ENCODE measurements around the gene PSD2. TPM values are rescaled to one million over a fixed set of nuclear protein-coding genes. Genes with fewer than 3 reads are reported as not detected.

PSD2 gene
- polyA plus RNA-seq, 1 donor, result 0.31 TPM

DNA sequence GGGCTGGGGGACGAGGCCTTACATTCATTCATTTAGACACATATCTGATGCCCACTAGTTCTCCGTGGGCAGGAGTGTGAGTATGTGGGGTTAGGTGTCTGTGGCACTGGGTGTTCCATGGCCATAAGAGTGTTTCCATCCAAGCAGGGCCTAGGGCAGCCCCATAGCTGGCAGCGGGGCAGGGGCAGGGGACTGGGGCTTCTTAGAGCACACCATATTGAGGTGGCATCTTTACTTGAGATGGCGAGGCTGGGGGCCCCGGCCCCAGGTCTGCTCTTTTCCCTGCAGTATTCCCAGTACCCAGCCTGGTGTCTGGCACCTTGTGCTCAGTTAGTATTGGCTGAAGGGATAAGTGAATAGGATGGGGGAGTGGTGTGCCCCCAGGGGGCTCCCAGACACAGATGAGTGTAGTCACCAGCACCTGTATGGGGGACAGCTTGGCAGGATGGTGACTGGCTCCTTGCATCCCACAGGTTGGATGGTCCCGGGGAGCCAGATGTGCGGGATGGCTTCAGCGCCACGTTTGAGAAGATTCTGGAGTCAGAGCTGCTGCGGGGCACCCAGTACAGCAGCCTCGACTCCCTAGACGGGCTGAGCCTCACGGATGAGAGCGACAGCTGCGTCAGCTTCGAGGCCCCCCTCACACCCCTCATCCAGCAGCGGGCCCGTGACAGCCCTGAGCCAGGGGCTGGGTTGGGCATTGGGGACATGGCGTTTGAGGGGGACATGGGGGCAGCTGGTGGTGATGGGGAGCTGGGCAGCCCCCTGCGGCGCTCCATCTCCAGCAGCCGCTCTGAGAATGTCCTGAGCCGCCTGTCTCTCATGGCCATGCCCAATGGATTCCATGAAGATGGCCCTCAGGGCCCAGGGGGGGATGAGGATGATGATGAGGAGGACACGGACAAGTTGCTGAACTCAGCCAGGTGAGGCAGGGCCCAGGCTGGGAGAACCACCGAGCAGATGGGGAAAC is 17.5 kb downstream of the PSD2 start:
- DNase-seq, result no peak

DNA sequence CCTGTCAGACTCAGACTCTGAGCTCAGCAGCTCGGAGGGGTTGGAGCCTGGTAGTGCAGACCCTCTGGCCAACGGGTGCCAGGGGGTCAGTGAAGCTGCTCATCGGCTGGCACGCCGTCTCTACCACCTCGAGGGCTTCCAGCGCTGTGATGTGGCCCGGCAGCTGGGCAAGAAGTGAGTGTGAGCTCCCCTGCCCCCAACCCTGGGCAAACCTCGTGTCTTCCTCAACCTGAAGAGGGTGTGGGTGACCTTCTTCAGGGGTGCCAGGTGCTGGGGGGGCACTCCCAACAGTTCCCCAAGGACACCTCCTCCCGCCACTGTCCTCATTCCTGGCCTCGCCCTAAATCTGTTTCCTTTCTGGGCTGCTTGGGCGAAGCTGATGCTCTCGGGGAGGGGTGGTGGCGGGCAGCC is 18.6 kb downstream of the PSD2 start:
- DNase-seq, result no peak

DNA sequence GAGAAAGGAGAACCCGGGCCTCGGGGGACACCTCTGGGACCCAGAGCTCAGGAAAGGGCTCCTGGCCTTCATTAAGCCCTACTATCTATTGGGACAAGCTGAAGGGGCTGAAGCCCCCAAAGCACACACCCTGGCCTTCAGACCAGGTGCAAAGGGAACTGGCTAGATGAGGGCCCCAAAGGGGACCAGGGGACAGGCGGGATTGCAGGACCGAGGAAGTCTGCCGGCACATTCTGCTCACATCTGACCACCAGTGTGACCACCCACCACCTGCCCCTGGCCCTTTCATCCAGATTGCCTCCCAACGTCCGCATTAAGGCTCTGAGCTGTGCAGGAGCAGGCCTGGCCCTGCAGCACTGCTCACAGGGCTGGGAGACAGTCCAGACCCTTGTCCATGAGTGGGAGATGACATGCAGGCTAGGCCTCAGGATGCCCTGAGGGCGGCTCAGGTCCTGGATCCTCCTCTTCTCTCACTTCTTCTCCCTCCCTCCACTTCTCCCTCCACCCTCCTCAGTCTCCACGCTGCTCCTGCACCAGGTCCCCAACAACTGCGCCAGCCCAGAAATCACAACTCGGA is 19.2 kb downstream of the PSD2 start:
- DNase-seq, result no peak

DNA sequence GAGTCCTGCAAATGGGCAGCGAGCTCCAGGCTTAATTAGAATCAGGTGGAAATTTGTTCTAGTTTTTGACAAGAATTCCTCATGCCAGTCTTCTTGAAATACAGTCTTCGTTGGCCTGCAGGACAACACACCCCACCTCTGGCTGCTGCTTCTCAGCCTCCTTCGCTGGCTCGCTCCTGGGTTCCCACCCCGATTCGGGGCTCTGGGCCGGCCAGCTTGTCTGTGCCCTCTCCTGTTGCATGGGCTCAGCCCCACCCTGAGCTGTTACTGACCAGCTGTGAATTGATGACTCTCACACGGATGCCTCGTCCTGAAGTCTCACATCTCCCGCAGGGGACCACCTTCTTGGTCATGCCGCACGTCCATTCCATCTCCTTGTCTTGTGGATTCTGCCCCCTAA is 21.0 kb downstream of the PSD2 start:
- DNase-seq, result no peak

DNA sequence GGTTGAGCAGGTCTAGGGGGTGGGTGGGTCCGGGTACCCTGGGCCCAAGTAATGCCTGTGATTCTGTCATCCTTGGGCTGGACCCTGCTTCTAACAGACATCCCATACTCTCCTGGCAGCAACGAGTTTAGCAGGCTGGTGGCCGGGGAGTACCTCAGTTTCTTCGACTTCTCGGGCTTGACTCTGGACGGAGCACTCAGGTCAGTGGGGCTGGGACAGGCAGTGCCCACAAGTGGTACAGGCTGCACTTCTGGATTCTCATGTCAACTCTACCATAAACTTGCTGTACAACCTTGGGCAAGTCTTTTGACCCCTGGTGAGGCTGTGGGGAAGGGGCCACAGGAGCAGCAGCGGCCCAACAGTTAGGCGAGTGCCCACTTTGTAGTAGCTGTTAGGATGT is 21.8 kb downstream of the PSD2 start:
- no peak for DNase-seq

DNA sequence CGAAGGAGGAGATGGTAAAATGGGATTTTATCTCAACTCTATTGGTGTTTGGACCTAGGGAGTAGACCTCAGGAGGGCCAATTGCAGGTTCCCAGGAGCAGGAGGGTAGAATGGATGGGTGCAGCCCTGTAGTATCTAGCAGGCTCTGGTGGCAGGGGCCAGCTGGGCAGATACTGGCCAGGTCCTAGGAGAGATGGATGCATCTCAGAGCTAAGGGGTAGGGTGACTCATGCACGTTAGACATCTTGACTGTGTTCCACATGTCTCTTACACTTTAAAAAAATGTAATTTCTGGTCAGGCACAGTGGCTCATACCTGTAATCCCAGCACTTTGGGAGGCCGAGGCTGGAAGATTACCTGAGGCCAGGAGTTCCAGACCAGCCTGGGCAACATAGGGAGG is 22.4 kb downstream of the PSD2 start:
- no peak for DNase-seq

DNA sequence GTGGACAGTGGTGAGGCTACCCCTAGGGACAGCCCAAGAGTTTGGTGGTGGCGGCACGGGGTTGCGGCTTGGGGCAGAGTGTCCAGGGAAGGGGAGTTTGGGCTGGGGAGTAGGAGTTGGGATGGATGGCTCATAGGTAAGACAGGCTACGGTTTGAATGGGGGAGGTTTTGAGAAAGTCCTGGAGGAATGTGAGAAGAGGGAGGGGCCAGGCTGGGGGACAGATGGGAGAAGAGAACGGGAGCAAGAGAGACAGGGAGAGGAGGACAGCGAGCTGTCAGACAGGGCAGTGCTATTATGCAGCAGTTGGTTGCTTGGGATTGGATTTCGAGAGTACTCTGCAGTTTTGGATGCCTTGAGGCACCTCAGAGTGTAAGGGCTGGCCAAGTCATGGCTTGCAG is 24.5 kb downstream of the PSD2 start:
- no peak for DNase-seq

DNA sequence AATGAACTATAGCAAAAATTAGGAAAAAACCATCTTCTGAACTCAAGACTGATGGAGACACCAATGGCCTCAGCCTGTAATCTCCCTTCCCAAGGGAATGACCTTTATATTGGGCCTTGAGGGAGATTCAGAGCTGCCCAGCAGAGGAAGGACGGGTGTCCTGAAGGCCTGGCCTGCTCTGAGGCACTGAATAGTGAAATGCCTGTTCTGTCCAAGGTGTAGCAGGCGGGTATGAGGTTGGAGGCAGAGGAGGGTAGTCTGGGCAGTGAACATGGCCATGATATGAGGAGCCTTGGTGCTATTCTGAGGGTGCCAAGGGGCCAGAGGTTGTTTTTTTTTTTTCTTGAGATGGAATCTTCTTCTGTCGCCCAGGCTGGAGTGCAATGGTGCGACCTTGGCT is 25.0 kb downstream of the PSD2 start:
- DNase-seq, result no peak

DNA sequence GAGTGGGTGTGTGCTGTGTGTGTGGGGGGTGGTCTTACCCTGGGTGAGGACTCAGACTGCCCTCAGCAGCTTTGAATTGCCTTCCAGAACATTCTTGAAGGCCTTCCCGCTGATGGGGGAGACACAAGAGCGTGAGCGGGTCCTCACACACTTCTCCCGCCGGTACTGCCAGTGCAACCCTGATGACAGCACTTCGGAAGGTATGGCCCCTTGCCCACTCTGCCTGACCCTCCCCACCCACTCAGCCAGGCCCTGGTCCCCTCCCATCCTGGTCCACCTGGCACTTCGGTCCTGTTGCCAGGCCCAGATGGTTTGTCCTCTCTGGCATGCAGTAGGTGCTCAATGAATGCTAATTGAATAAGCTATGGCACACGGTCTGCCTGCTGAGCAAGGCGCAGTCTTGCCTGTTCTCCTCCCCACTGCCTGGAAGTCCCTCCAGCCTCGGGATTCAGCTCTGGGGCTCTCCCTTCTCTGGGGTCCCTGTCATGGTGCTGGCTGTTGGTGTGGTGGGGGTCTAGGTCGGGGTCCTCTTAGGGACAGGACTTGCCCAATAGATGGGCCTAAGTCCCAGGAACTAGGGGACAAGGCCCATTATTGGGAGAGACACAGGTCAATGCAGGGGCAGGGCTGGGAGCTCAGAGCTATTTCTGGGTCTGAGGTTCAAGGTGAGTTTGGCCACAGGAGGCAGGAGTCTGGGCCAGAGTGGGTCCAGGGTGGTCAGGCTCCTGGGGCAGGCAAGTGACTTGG is 26.4 kb downstream of the PSD2 start:
- no peak for DNase-seq

DNA sequence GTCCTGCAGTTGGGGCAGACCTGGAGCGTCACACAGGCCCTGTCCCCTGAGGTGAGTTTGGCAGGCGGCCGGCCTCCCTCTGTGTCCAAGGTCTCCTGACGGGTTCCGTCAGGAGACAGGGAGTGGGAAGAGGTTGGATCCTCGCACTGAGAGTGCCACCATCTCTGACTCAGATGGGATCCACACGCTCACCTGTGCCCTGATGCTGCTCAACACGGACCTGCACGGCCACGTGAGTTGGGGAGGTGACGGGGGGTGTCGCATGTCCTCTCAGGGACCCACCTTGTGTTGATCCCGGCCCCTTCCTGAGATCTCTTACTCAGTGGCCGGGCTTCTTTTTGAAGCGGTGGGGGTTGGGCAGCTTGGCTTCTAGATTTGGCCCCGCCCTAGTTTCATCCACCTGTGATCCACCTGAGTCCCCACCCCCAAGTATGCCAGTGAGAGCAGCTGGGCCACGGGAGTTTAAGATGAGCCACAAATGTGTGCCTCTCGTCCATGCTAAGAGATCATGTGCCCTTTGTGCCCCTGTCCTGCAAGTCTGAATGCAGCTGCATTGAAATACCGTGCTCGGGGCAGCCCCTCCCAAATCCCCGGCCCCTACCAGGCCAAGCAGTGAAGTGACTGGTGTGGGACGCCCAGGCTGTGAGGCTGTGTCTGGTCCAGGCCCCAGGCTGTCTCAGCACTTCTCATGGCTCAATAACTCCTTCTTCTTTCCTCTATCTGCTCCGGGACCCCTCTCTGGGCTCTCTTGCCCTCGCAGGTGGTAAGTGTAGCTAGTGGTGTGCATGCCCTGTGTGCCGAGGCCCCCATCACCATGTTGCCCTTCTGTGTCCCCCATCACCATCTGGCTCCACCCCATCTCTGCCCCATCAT is 27.2 kb downstream of the PSD2 start:
- DNase-seq, result no peak

DNA sequence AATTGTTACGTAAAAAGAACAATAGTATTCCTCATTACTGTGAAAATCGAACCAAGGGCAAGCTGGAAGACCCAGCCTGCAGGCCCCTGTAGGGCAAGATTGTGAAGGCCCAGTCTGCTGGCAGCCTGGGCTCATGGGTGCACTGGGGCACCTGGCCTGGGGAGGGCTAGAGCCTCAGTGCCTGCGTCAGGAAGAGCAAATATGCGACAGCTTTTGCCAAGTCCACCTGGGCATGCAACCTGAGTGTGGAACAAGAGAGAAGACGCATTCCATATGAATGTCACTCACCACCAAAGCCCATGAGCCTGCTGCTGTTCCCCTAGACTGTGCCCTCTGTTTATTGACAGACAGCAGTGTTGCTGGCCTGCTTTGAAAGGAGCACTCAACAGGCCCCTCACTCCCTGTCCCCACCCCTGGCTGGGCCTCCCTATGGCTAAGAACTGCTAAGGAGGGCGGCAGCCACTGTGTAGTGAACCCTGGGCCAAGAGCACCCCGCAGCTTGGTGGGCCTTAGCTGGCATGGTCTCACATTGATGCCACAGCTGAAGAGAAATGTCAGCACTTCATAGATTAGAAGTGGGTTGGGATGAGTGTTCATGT is 28.2 kb downstream of the PSD2 start:
- DNase-seq, result no peak

DNA sequence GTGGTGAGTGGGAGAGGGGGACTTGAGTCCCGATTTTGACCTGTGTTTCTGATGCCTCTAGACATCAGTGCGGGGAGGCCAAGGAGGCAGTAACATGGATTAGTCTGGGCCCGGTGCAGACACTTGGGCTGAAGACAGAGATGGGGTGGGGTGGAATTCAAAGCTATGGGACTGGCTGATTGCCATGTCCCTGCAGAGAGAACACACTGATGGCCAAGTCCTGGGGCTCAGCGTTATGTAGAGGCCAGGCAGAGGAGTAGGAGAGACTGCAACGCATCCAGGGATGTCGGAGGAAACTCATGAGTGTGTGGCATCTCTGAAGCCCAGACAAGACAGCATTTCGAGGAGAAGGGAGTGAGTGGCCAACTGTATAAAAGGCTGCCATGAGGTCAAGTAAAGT is 30.1 kb downstream of the PSD2 start:
- no peak for DNase-seq

DNA sequence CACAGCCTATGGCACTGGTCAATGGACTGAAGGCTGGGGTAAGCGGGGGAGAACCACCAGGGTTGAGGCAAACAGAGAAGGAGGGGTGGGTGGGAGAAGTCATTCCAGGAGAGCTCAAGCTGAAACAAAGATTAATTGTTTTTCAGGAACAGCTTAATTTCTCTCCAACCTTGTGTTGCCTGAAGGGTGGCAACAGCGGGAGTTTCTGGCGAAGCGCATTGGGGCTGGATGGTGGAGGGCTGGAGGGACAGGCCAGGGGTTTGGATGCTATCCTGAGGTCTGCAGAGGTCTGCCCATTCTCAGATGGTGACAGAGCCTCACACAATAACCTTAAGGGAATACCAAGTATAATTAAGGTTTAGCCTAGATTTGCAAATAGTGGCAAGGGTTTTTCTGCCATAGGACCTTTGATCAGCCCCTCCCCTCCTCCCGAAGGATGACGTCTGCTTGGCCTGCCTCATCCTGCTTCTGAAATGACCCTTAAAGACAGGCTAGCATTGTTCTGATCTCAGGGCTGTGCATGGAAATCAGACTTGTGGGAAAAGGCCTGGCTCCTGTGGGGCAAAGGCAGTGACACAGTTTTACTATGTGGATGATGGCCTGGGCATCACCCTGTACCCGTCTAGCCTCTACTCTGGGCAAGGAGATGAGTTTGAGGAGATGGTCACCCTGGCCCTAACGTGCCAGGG is 32.7 kb downstream of the PSD2 start:
- no peak for DNase-seq

DNA sequence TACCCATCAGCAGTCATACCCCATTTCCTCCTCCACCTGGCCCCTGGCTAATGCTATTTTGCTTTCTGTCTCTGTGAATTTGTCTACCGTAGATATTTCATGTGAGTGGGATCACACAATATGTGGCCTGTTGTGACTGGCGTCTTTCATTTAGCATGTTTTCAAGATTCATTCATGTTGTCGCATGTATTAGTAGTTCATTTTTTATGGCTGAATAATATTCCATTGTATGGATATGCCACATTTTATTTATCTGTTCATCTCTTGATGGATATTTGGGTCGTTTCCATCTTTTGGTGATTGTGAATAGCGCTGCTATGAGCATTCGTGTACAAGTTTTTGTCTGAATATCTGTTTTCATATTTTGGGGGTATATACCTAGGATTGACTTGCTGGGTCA is 33.9 kb downstream of the PSD2 start:
- no peak for DNase-seq

DNA sequence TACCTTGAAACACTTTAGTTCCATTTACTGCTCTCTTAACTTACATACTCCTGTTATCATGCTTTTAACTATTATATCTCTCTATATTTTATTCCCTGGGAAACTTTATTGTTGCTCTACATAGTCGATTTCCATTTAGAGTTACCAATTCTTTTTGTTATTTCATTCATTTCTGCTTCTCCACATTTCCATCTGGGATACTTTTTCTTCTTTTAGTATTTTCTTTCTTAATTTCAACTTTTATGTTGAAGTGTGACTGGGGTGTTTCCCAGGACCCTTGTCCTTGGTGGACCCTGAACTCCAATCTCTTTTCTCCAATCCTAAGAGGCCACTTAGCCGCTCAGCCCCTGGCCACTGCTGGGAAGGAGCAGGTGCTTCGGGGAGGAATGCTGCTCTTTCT is 36.0 kb downstream of the PSD2 start:
- DNase-seq, result no peak

DNA sequence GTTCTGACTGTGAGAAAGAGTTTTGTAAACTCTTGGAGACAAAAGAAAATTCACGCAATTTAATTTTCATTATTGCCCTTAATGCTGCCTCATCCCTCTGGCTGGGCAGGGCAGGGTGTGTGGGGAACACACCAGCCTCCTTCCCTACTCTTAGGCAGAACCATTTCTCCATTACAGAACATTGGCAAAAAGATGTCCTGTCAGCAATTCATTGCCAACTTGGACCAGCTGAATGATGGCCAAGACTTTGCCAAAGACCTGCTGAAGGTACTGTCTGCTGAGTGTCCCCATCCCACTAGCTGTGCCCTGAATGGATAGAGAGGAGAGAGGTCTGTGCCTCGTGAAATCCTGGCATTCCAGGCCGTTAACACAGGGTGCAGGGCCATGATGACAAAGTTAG is 37.9 kb downstream of the PSD2 start:
- DNase-seq, result no peak

DNA sequence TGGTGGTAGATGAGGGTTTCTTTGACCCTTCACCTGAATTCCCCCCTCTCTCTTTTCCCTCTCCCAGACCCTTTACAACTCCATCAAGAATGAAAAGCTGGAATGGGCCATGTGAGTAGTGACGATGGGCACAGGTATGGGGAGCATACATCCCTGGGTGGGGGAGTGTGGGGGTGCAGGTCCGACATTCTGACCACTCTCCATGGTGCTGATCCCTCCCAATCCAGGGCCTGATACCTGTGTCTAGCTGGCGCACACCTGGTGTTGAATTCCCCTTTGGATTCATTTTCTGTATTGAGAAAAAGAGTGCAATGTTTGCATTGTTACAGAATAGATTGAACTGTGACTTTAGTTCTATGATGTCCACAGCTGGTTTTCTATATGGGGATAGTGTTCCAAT is 40.0 kb downstream of the PSD2 start:
- DNase-seq, result no peak

DNA sequence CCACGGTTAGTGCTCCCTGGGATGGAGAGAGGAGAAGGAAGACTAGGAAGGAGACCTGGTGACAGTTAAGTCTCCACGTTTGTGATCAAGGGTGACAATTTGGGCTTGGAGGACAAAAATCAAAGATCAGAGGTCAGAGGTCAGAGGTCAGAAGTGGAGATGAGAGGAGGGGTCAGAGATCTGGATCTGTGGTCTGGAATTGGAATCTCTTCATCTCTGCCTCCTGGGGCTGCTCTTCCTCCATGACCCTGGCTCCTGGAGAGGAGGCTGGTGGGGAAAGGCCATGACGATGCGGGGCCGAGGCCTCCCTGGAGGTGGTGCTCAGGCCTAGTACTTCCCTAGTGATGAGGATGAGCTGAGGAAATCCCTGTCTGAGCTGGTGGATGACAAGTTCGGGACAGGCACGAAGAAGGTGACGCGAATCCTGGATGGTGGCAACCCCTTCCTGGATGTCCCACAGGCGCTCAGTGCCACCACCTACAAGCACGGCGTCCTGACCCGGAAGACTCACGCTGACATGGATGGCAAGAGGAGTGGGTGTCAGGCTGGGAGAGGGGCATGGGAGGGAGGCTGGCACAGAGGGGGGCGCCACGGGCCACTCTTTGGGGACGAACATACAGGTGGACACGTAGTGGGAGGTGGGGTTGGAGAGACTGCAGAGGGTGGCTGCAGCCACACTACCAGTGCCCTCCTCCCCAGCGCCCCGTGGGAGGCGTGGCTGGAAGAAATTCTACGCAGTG is 41.0 kb downstream of the PSD2 start:
- no peak for DNase-seq

DNA sequence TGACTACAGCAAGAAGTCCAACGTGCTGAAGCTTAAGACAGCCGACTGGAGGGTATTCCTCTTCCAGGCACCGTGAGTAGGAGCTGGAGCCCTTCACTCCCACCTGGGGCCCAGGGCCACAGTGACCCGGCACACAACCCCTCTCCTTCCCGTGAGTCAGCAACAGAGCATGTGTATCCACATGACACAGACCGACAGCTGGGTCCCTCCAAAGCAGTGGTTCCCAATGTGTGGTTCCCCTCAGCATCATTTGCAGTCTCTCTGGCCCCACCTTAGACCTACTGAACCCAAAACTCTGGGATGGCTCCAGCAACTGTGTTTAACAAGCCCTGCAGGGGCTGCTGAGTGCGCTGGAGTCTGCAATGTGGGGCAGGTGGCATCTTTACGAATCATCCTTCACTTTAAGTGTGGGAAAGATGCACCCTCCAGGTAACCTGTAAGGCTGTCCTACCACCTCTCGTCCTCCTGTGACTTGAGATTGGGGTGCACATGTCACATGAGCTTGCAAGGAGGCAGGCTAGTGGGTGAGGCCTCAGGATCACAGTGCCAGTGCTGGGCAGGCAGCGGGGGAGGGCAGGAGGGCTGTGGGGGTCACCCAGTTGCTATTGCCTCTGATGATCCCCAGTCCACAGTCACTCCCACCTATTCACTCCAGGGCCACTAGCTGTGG is 42.2 kb downstream of the PSD2 start:
- no peak for DNase-seq

Measured in hindlimb muscle (tissue), 1 donor.